ENCODE results near the gene HEATR1. TPM values are rescaled to one million over a fixed set of nuclear protein-coding genes. Genes with fewer than 3 reads are reported as not detected.

Gene HEATR1
- total RNA-seq, 1 experiment from 2014 or later: 66.5 TPM

DNA sequence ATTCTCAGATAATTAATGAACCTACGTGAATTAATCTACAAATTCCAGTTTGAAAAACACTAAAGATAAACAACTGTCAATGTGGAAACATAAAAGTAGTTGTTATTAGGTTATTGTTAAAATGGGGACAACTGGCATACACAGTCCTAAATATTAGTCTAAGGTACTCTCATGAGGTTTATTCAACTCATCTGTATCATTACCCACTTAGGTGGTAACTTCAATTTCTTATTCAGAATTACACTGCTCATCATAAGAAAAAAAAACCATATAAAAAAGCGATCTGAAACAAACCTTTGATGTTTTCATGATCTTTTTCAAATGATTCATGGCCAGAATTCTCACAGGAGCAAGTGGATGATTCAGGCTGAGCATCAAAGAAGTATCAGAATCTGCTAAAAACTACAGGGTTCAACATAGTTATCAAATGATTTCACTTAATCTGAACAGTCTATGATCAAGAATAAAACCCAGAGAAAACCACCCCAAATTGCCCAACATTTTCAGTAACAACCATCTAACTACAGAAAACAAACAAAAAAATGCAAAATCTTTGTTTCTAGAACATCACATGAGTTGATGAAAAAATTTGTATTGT, 13.7 kb downstream of the HEATR1 start:
- Histone ChIP-seq H3K27ac (ENCODE audit: low read length) (no peak overlapping the region), H3K9me3 (ENCODE audit: control insufficient read depth, insufficient read depth, low read depth, low read length) (no peaks in the 10 kb centered on the region), H3K27me3 (ENCODE audit: control insufficient read depth, insufficient read depth, low read length) (no peaks in the 10 kb centered on the region), H3K4me1 (ENCODE audit: control insufficient read depth, insufficient read depth, low read length) (no peaks in the 10 kb centered on the region), H3K4me3 (ENCODE audit: low read depth in 2 of 2, low read length in 2 of 2) (no peak overlapping the region), H3K36me3 (ENCODE audit: control insufficient read depth, insufficient read depth, low read length) (peaks cover 83% of the 10 kb centered on the region)
- intact Hi-C loops (cut with micrococcal nuclease; ENCODE audit: unreplicated experiment): no loop called here
- in situ Hi-C loops (cut with HindIII; ENCODE audit: low pct_unique_long_range_greater_than_20kb, low sequenced_read_pairs): no loop called here
- DNase-seq (ENCODE audit: low read depth, low spot score) (no peak), ATAC-seq (no peak)
- no TSS peak for BruUV-seq (replicated peaks)
- CTCF ChIA-PET: no interaction called here
- POLR2A ChIA-PET: no interaction called here
- TF ChIP-seq, protein P1, sequence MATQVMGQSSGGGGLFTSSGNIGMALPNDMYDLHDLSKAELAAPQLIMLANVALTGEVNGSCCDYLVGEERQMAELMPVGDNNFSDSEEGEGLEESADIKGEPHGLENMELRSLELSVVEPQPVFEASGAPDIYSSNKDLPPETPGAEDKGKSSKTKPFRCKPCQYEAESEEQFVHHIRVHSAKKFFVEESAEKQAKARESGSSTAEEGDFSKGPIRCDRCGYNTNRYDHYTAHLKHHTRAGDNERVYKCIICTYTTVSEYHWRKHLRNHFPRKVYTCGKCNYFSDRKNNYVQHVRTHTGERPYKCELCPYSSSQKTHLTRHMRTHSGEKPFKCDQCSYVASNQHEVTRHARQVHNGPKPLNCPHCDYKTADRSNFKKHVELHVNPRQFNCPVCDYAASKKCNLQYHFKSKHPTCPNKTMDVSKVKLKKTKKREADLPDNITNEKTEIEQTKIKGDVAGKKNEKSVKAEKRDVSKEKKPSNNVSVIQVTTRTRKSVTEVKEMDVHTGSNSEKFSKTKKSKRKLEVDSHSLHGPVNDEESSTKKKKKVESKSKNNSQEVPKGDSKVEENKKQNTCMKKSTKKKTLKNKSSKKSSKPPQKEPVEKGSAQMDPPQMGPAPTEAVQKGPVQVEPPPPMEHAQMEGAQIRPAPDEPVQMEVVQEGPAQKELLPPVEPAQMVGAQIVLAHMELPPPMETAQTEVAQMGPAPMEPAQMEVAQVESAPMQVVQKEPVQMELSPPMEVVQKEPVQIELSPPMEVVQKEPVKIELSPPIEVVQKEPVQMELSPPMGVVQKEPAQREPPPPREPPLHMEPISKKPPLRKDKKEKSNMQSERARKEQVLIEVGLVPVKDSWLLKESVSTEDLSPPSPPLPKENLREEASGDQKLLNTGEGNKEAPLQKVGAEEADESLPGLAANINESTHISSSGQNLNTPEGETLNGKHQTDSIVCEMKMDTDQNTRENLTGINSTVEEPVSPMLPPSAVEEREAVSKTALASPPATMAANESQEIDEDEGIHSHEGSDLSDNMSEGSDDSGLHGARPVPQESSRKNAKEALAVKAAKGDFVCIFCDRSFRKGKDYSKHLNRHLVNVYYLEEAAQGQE (IDR thresholded peaks at IDR 0.05; ENCODE audit: insufficient read depth in 1 of 2, low read depth in 2 of 2, low read length in 1 of 2): no peak
- TF ChIP-seq TCF7L2 (IDR thresholded peaks at IDR 0.05; ENCODE audit: low read depth, low read length): no peak
- TF ChIP-seq, protein P2, sequence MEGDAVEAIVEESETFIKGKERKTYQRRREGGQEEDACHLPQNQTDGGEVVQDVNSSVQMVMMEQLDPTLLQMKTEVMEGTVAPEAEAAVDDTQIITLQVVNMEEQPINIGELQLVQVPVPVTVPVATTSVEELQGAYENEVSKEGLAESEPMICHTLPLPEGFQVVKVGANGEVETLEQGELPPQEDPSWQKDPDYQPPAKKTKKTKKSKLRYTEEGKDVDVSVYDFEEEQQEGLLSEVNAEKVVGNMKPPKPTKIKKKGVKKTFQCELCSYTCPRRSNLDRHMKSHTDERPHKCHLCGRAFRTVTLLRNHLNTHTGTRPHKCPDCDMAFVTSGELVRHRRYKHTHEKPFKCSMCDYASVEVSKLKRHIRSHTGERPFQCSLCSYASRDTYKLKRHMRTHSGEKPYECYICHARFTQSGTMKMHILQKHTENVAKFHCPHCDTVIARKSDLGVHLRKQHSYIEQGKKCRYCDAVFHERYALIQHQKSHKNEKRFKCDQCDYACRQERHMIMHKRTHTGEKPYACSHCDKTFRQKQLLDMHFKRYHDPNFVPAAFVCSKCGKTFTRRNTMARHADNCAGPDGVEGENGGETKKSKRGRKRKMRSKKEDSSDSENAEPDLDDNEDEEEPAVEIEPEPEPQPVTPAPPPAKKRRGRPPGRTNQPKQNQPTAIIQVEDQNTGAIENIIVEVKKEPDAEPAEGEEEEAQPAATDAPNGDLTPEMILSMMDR (IDR thresholded peaks at IDR 0.05): no peak
- no peak for TF ChIP-seq SIN3A (IDR thresholded peaks at IDR 0.05; ENCODE audit: borderline replicate concordance, insufficient read depth, low read depth, low read length)
- no peak for TF ChIP-seq POLR2AphosphoS5 (IDR thresholded peaks at IDR 0.05; ENCODE audit: low read depth, low read length)

DNA sequence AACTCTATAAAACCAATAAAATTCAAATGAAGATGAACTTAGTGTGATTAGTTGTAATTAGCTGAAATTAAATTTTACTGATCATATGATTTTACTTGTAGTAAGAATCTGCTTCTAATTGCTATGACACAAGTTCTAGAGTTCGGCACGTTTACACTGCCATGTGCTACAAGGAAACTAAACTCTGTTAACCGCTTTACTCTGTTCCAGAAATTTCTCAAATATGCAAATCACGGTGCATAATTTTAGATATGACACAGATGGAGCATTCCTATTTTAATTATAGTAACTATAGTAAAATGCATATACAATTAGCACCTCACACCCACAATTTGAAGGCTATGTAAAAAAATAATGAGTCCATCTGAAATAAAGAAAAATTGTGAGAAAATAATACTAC, 14.8 kb downstream of the HEATR1 start:
- no peaks in the 10 kb centered on the region for H3K9me3 ChIP-seq (ENCODE audit: control insufficient read depth, insufficient read depth, low read depth, low read length)
- no peak for ATAC-seq
- H3K4me3 ChIP-seq (ENCODE audit: low read depth in 2 of 2, low read length in 2 of 2): no peak overlapping the region
- DNase-seq (ENCODE audit: low read depth, low spot score): no peak
- no peaks in the 10 kb centered on the region for H3K27me3 ChIP-seq (ENCODE audit: control insufficient read depth, insufficient read depth, low read length)
- CTCF ChIA-PET: no interaction called here
- intact Hi-C loops (cut with micrococcal nuclease; ENCODE audit: unreplicated experiment): no loop called here
- in situ Hi-C loops (cut with HindIII; ENCODE audit: low pct_unique_long_range_greater_than_20kb, low sequenced_read_pairs): no loop called here
- TF ChIP-seq, protein P2 (IDR thresholded peaks at IDR 0.05): no peak
- TF ChIP-seq SIN3A (IDR thresholded peaks at IDR 0.05; ENCODE audit: borderline replicate concordance, insufficient read depth, low read depth, low read length) (no peak), POLR2AphosphoS5 (IDR thresholded peaks at IDR 0.05; ENCODE audit: low read depth, low read length) (no peak), TCF7L2 (IDR thresholded peaks at IDR 0.05; ENCODE audit: low read depth, low read length) (no peak)
- TF ChIP-seq, protein P1 (IDR thresholded peaks at IDR 0.05; ENCODE audit: insufficient read depth in 1 of 2, low read depth in 2 of 2, low read length in 1 of 2): no peak
- H3K4me1 ChIP-seq (ENCODE audit: control insufficient read depth, insufficient read depth, low read length): no peaks in the 10 kb centered on the region
- POLR2A ChIA-PET: no interaction called here
- no peak overlapping the region for H3K27ac ChIP-seq (ENCODE audit: low read length)
- peaks cover 84% of the 10 kb centered on the region for H3K36me3 ChIP-seq (ENCODE audit: control insufficient read depth, insufficient read depth, low read length)
- no TSS peak for BruUV-seq (replicated peaks)
